Stomach (tissue), 4 donors: ENCODE measurements around the gene TMTC1.

Experiments used
- CTCF ChIP-seq, 7 experiments: fragments of 450-650 bp in 4 of 7; fragments of 200-600 bp in 3 of 7; sonication (generic) in 3 of 7; IDR thresholded peaks; one replicate each; pipeline ENCODE4 v1.5.1; 2016 to 2019; ENCODE audit warnings: antibody characterized with exemption in 7 of 7, control low read depth in 2 of 7, mild to moderate bottlenecking in 1 of 7
- POLR2A ChIP-seq, 4 donors: fragments of 450-650 bp; IDR thresholded peaks; one replicate each; pipeline ENCODE4 v1.6.1; 2016; ENCODE audit warnings: antibody characterized with exemption in 4 of 4, control low read depth in 2 of 4, mild to moderate bottlenecking in 1 of 4, moderate library complexity in 1 of 4
- POLR2AphosphoS5 ChIP-seq, 3 donors: sonication (generic); formaldehyde crosslinking; IDR thresholded peaks; one replicate each; pipeline ENCODE4 v1.6.1; 2016; ENCODE audit warnings: antibody characterized with exemption in 3 of 3

- TF ChIP-seq CTCF (IDR thresholded peaks at IDR 0.05) (no peak), POLR2AphosphoS5 (IDR thresholded peaks at IDR 0.05) (no peak), POLR2A (IDR thresholded peaks at IDR 0.05) (no peak)
Observed at GRCh38 chr12:29578070-29578469, 205.7 kb downstream of the TMTC1 start.
